ENCODE measurements around the gene GET3.
A peak's percentile ranks its signal among the peaks of the same experiment; 100 is the strongest.
"Not testable (repeated sequence)": the region's sequence is repeated elsewhere in the genome, so short reads cannot be mapped to it uniquely, and the experiment has no call there.

GET3 gene

DNA sequence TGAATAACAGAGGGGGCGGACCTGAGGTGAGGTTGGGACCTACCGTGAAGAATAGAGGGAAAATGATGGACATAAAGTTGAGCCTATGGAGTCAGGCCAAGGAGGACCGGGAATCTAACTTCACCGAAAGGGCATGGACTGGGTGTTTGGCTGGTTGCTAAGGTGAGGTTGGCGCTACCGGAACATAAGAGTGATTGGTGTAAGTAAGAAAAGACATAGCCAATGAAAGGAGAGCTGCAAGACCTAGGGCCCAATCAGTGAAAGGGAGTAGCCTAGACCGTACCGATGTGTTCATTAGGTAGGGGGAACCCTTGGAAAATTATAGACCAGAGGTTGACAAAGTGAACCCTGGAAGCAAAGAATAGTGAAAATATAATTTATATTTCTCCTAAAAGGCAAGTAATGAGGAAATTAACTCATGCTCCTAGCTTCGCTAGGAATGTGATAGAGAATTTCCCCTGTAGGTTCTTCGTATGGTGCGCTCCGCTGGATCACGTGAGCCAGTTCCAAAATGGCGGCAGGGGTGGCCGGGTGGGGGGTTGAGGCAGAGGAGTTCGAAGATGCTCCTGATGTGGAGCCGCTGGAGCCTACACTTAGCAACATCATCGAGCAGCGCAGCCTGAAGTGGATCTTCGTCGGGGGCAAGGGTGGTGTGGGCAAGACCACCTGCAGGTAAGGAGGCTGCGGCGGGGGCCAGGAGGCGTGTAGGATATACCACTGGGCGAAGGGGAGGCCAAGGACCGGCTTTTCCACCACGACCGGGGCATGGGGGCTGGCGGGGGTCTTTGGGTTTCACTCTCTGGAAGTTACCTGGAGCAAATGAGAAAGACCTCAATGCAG is at the start of gene GET3:
Gene GET3 (plus strand): TSS at position 503 of the 840 bp plus-strand sequence. CDS start 9 bp downstream, at position 512.
- peak; percentile 67 for DNase-seq (ENCODE audit: low read depth)

DNA sequence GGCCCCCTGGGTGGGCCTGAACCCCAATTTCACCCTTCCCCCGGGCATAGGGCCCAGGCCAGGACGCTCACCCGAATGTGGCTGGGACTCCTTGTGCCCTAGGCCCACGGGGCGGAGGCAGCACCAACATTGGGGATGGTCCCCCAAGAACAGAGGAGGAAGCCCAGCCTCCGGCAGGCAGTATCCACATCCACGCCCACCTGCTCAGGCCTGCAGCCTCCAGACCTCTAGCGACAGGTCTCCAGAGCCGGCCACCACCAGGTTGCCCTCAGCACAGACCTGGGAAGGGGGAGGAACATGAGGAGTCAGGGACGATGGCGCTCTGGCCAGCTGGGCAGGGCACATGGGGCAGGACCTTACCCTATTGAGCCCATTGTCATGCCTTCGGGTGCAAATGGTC is 48.3 kb upstream of the GET3 start:
- no peak for DNase-seq (ENCODE audit: low read depth)

- no peak for DNase-seq (ENCODE audit: low read depth)
These were observed 47.6 kb upstream of the GET3 start for GRCh38 chr19:12689581-12690216.

DNA sequence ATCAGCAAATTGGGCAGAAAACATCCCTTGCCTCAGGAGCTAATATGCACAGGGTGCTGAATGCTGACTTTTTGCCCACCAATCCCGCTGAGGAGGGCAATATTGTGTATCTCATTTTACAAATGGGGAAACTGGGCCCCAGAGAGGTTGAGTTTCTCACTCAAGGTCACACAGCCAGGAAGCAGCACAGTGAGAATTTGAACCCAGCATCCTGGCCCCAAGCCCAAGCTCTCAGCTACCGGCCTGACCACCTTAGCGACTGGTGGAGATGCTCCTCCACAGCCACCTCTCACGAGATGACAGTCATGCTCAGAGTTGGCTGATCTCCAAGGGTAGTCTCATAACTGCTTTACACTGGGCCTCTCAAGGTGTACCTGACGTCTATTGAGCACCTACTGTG is 44.3 kb upstream of the GET3 start:
- no peak for DNase-seq (ENCODE audit: low read depth)

GRCh38 chr19:12694641-12695040 is 42.7 kb upstream of the GET3 start:
- DNase-seq (ENCODE audit: low read depth): no peak

DNA sequence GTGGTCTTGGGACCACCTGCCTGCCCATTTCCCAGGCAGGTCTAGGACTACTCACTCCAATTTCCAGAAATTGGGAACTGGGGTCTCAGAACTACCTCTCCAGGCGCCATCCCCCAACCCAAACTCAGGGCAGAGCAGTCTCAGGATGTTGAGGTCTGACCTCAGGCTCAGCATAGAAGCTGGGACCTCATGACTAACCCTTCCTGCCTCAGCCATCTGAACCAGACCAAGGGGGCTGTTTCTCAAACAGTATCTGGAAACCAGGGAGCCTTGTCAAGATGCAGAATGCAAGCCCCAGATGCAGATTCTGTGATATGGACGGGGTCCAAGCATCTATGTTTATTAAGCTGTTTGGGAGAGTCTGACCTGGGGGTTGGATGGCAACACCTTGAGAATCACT is 42.2 kb upstream of the GET3 start:
- no peak for DNase-seq (ENCODE audit: low read depth)

- DNase-seq (ENCODE audit: low read depth): no peak
These were observed 41.8 kb upstream of the GET3 start for GRCh38 chr19:12695514-12695913.

DNA sequence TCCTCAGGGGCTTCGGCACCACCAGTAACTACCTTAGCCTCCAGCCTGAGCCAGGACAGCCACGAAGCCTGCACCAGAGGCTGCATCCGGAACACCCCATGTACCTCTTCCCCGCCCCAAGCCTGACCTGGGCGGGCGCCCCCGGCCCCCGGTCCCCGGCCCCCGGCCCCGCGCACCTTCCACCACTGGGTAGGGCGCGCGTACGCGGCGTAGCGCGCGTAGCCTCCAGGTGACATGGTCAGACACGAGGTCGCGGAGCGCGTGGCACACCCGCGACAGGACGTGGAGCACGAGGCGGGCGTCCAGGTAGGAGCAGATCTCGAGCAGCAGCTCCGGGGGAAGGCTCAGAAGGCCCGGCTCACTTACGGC is 41.3 kb upstream of the GET3 start:
- no peak for DNase-seq (ENCODE audit: low read depth)

DNA sequence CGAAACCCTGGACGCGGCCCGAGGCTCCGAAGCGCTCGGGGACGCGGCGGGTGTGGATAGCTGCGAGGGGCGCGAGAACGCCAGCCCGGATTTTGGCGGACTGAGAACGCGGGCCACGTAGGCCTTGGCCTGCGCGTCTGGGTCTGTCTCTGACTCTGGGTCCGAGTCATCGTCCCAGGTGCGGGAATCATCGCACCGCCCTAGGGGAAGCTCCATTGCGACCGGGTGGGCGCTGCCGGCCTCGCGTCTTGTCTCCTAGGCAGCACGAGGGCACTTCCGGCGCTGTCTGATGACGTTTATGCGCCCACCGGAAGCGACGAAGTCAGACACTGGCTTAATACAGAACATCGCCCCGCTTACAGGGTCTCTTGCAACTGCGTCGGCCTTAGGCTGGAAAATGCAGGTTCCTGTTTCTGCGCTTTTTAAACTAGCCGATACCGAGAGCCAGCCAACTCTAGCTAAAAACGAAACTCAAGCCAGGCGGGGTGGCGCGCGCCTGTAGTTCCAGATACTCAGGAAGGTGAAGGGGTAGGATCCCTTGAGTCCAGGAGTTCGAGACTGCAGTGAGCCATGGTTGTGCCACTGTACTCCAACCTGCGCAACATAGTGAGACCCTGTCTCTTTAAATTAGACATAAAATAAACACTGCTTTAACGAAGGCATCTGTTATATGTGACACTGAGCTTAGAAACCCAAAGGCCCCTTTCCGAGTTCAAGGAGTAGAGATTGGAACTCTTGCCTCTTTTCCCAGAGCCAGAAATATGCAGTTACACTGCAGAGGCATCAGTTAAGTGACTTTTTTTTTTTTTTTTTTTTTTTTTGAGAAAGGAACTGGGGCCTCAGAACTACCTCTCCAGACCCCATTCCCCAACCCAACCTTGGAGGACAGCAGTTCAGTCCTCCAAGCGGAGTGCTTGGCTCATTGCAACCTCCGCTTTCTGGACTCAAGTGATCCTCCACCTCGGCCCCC is 40.6 kb upstream of the GET3 start, which contains the start of gene FBXW9:
Gene FBXW9 (minus strand): TSS at position 266 of the 970 bp plus-strand sequence. CDS start 50 bp downstream, at position 216.
- DNase-seq (ENCODE audit: low read depth): peak; percentile 94

GRCh38 chr19:12697425-12697824 is 39.9 kb upstream of the GET3 start:
- not testable (repeated sequence) for DNase-seq (ENCODE audit: low read depth)

DNA sequence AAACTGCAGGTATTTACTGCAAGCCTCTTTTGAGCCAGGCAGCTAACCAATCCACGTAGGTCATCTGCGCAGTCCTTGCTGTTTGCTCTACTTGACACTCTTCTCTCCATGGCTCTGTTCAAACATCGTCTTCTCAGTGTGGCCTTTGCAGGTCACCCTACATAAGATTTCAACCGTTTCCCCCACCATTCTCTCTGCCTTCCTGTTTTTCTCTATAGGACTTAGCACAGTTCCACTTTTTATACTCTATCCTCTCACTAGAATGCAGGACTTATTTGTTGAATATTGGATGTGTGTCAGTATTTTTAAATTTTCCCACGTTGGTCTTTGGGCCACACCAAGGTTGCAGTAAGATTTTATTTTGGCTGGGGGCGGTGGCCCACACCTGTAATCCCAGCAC is 39.2 kb upstream of the GET3 start:
- no peak for DNase-seq (ENCODE audit: low read depth)

DNA sequence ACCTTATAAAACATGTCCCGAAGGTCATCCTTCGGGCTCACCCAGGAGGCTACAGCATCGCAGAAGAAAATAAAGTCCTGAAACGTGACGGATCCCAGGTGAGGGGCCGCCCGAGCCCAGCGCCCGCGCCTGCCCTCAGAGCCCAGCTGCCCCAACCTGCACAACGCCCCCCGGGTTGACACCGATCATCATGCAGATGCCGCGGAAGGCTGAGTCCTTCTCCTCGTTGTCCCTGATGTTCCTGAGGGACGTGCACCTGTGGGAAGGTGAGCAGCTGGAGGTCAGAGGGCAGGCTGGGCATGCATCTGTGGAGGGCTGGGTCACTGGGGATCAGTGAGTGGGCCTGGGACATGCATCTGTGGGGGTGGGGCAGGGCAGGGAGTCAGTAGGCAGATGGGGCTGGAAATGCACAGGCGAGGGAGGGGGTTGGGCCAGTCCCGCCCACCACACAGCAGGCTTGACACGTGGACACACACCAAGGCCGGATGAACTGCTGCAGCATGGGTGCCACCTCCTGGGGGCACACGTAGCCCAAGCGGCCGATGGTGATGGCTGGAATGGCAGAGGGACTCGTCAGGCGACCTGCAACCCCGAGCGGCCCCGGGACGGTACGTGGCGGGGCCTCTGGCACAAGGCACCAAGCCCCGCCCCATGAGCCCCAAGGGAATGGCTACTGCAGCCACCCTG is 35.6 kb upstream of the GET3 start:
- no peak for DNase-seq (ENCODE audit: low read depth)

DNA sequence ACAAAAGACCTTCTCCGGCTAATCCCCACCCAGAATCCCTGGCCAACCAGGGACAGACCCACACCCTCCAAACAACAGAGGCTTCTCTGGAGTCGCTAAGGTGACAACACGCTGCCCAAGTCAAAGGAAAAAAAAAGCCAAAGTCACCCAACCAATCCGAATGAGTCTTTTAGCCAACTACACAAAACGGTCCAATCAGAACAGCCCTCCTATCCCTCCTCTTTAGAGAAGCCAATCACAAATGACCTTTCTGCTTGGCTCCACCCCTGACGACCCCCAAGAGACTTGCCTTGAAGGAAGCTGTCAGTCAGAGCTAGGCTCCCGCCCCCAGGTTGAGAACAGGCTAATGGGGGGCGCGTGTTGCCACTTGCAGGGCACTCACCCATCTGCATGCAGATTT is 34.3 kb upstream of the GET3 start:
- no peak for DNase-seq (ENCODE audit: low read depth)

DNA sequence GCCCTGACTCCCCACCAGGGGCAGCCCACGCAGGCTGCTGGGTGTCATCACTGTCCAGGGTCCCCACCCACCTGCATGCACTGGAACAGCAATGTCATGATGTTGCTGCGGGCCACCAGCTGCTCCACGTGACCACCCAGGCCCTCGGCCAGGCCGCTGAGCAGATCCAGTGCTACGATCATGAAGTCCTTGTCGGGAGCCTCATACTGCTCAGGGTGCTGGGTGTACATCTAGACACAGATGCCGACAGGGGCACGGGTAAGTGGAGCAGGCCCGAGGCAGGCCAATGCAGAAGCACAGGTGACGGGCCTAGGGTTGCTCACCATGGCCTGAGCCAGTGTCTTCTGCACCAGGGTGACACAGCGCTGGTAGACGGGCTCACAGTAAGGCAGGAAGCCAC is 32.1 kb upstream of the GET3 start:
- no peak for DNase-seq (ENCODE audit: low read depth)

DNA sequence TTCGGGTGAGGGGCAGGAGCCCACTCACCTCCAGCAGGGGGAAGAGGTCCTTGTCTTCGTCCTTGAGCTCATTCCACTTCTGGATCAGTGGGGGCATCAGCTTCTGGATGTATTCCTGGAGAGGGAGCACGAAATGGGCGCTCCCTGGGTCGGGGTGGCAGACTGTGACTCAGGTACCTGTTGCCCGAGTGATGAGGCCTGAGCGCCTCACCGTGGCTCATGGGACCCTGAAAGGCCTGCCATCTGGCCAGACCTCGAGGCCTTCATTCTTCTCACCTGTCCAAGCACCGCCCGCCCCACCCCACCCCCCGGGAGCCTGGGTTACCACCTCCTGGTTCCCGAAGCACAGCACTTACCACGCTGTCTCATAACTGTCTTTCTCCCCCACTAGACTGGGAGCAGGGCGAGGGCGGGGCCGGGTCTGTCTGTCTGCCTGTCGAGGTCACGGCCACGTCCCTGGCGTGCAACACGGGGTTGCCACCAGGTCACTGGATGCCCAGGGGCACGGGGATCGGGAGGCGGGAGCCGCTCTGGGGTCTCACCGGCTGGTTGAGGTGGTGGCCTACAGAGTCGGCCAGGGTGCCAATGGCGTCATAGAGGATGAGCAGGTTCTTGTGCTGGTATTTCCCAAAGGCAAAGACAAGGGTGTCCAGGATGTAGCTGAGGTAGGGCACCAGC is 31.5 kb upstream of the GET3 start:
- DNase-seq (ENCODE audit: low read depth): no peak

- DNase-seq (ENCODE audit: low read depth): no peak
These were observed 31.0 kb upstream of the GET3 start for GRCh38 chr19:12706332-12706718.

- no peak for DNase-seq (ENCODE audit: low read depth)
These were observed 28.7 kb upstream of the GET3 start for GRCh38 chr19:12708641-12709040.

DNA sequence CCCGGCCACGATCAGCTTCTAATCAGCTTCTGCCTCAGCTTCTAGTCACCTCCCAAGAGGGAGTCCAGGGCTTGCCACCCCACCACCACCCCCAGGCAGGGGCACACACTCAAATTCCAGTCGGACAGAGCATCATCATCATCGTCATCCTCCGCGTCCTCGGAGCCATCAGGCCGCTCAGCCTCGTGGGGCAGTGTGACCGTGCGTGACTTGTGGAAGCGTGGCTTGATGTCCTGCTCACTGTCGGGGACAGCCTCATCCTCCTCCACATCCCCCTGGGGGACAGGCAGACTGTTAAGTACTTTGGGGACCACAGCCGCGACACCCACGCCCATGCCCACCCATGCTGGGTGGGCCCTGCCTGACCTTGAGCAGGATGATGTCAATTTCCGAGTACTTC is 26.1 kb upstream of the GET3 start:
- DNase-seq (ENCODE audit: low read depth): no peak

- not testable (repeated sequence) for DNase-seq (ENCODE audit: low read depth)
These were observed 25.2 kb upstream of the GET3 start for GRCh38 chr19:12712077-12712476.

- not testable (repeated sequence) for DNase-seq (ENCODE audit: low read depth)
These were observed 24.0 kb upstream of the GET3 start for GRCh38 chr19:12713304-12713703.

DNA sequence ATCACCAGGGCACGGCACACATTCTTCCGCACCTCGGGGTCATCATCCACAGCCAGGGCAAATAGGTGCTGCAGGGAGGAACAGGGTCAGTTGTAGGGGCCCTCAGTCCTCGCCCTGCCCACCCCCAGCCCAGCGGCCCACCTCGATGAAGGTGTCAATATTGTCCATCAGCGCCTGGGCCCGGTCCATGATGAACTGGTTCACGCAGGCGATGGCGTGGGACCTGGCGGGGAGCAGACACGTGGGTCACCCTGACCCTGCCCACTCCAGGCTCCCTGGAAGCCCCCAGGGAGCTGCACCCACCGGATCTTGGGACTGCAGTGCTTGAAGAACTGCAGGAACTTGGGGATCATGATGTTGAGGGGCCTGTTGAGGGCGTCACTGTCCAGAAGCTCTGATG is 22.2 kb upstream of the GET3 start:
- DNase-seq (ENCODE audit: low read depth): no peak

All from stimulated activated CD4-positive, alpha-beta T cell treated with anti-CD3 and anti-CD28 coated beads, Interleukin-2, amount 100 ng/mL, for 4 hours (primary cell).